Hepatocyte (in vitro differentiated cells): Measurements from ENCODE around the gene RALGDS.

ENCODE experiments used
- CTCF ChIP-seq: fragments of 200-600 bp; sonication (generic); IDR thresholded peaks from 2 replicates; pipeline ENCODE4 v1.5.1; 2016; ENCODE audit warnings: antibody characterized with exemption, mild to moderate bottlenecking; ENCODE audit not compliant: poor library complexity
- EZH2 ChIP-seq: fragments of 200-600 bp; sonication (generic); IDR thresholded peaks from 2 replicates; pipeline ENCODE4 v1.6.1; 2016; ENCODE audit warnings: antibody characterized with exemption, mild to moderate bottlenecking, borderline replicate concordance
- EZH2phosphoT487 ChIP-seq: fragments of 200-600 bp; sonication (generic); IDR thresholded peaks from one replicate; pipeline ENCODE4 v1.6.1; 2018; ENCODE audit warnings: antibody characterized with exemption, mild to moderate bottlenecking, low read depth, moderate library complexity; ENCODE audit not compliant: unreplicated experiment, severe bottlenecking

- TF ChIP-seq CTCF (no peak), EZH2 (no peak), EZH2phosphoT487 (no peak)
Observed at GRCh38 chr9:133167769-133168168, 46.7 kb upstream of the RALGDS start.
